Upper lobe of left lung (tissue), 6 donors: ENCODE measurements around the gene OSER1. TPM values are rescaled to one million over a fixed set of nuclear protein-coding genes. Genes with fewer than 3 reads are reported as not detected.

Experiments
- ATAC-seq, 2 donors: fragments of 200-7000 bp; cut with Tn5 transposase; one replicate each; pipeline ENCODE4 v1.9.1; 2022; ENCODE audit warnings: mild to moderate bottlenecking in 2 of 2, moderate library complexity in 2 of 2; ENCODE audit not compliant: low FRiP score in 2 of 2
- DNase-seq, 2 donors: peaks; one replicate each; pipeline ENCODE4 v3.0.0-alpha.2; 2019 to 2020
- H3K27ac ChIP-seq, 4 donors: fragments of 200-600 bp; sonication (generic); one replicate each; pipeline ENCODE4 v1.5.1; 2016 to 2019
- H3K27me3 ChIP-seq, 4 donors: fragments of 200-600 bp; sonication (generic); one replicate each; pipeline ENCODE4 v1.5.1; 2017 to 2019
- H3K36me3 ChIP-seq, 4 donors: fragments of 200-600 bp; sonication (generic); one replicate each; pipeline ENCODE4 v1.5.1; 2016 to 2019
- H3K4me1 ChIP-seq, 4 donors: fragments of 200-600 bp; sonication (generic); one replicate each; pipeline ENCODE4 v1.5.1; 2018 to 2019
- H3K4me3 ChIP-seq, 4 donors: fragments of 200-600 bp; sonication (generic); one replicate each; pipeline ENCODE4 v1.5.1; 2017 to 2019; ENCODE audit warnings: mild to moderate bottlenecking in 2 of 4, moderate library complexity in 1 of 4
- H3K9me3 ChIP-seq, 4 donors: fragments of 200-600 bp; sonication (generic); one replicate each; pipeline ENCODE4 v1.5.1; 2018 to 2019
- CTCF ChIP-seq, 6 experiments: fragments of 450-650 bp in 4 of 6; fragments of 200-600 bp in 2 of 6; sonication (generic) in 2 of 6; IDR thresholded peaks; one replicate each; pipeline ENCODE4 v1.5.1; 2016 to 2019; ENCODE audit warnings: antibody characterized with exemption in 6 of 6
- EP300 ChIP-seq, 4 donors: sonication (generic); formaldehyde crosslinking; IDR thresholded peaks; one replicate each; pipeline ENCODE4 v1.5.1; 2017; ENCODE audit warnings: antibody characterized with exemption in 4 of 4, control low read depth in 2 of 4
- POLR2A ChIP-seq, 4 donors: fragments of 450-650 bp; IDR thresholded peaks; one replicate each; pipeline ENCODE4 v1.5.1; 2016 to 2017; ENCODE audit warnings: antibody characterized with exemption in 4 of 4, mild to moderate bottlenecking in 2 of 4
- POLR2AphosphoS5 ChIP-seq, 2 donors: sonication (generic); formaldehyde crosslinking; IDR thresholded peaks; one replicate each; pipeline ENCODE4 v1.5.1; 2017; ENCODE audit warnings: antibody characterized with exemption in 2 of 2
- whole genome bisulfite sequencing, 2 donors: methylation state at CpG; one replicate each; pipeline ENCODE4 v1.1.5; 2017 to 2018; 5-methylcytosine and 5-hydroxymethylcytosine counted together
- total RNA-seq, 6 donors: library from RNA; depleted of rRNA in 4 of 6; stranded (reverse); fragments of >200 nt in 4 of 6; gene quantifications; one replicate each; pipeline versions ENCODE4 v1.1.0 to v1.2.1, GENCODE V29; 2016 to 2021
- donor health status: DM: no; HTN: no; CAD: no; lungs with moderate emphysema.
- donor health status: DM: no; HTN: yes; CAD: no; lungs with severe emphysema.

OSER1 gene
- total RNA-seq, 6 donors from 2014 or later = 18.8 to 38.3 (median 30.8) TPM

- Histone ChIP-seq H3K27ac (no peak overlapping the region), H3K4me3 (no peak overlapping the region), H3K27me3 (peaks cover 0 to 10% (median 4%) of the 10 kb centered on the region in 4 donors), H3K9me3 (no peaks in the 10 kb centered on the region), H3K36me3 (no peaks in the 10 kb centered on the region), H3K4me1 (peaks cover 4 to 15% (median 8%) of the 10 kb centered on the region in 4 donors)
- ATAC-seq (no peak), DNase-seq (no peak)
- WGBS, 2 donors = 51 to 52% methylated on average over 9 to 12 of the region's 13 CpGs
- no peak for TF ChIP-seq POLR2A (IDR thresholded peaks at IDR 0.05)
- no peak for TF ChIP-seq EP300 (IDR thresholded peaks at IDR 0.05)
- no peak for TF ChIP-seq CTCF (IDR thresholded peaks at IDR 0.05)
- no peak for TF ChIP-seq POLR2AphosphoS5 (IDR thresholded peaks at IDR 0.05)
These were observed 28.3 kb downstream of the OSER1 start for GRCh38 chr20:44182135-44182765.

- ATAC-seq = no peak
- H3K27ac ChIP-seq = no peak overlapping the region
- no peak overlapping the region for H3K4me3 ChIP-seq
- 47 to 60% methylated on average over 11 of the region's 11 CpGs for WGBS, 2 donors
- peaks cover 0 to 5% (median 1%) of the 10 kb centered on the region in 4 donors for H3K27me3 ChIP-seq
- DNase-seq = no peak
- no peaks in the 10 kb centered on the region for H3K9me3 ChIP-seq
- no peaks in the 10 kb centered on the region for H3K36me3 ChIP-seq
- no peak for TF ChIP-seq POLR2AphosphoS5 (IDR thresholded peaks at IDR 0.05)
- no peak for TF ChIP-seq CTCF (IDR thresholded peaks at IDR 0.05)
- no peak for TF ChIP-seq POLR2A (IDR thresholded peaks at IDR 0.05)
- no peak for TF ChIP-seq EP300 (IDR thresholded peaks at IDR 0.05)
- H3K4me1 ChIP-seq = peaks cover 0 to 9% (median 3%) of the 10 kb centered on the region in 4 donors
These were observed 29.0 kb downstream of the OSER1 start for GRCh38 chr20:44181611-44182010.

- TF ChIP-seq EP300 (IDR thresholded peaks at IDR 0.05) (no peak), CTCF (IDR thresholded peaks at IDR 0.05) (no peak), POLR2AphosphoS5 (IDR thresholded peaks at IDR 0.05) (no peak), POLR2A (IDR thresholded peaks at IDR 0.05) (no peak)
- Histone ChIP-seq H3K27me3 (no peaks in the 10 kb centered on the region), H3K4me1 (peaks cover 0 to 7% (median 2%) of the 10 kb centered on the region in 4 donors), H3K27ac (no peak overlapping the region), H3K4me3 (no peak overlapping the region), H3K36me3 (no peaks in the 10 kb centered on the region), H3K9me3 (no peaks in the 10 kb centered on the region)
- DNase-seq (no peak), ATAC-seq (no peak)
- 19 to 22% methylated on average over 9 of the region's 9 CpGs for WGBS, 2 donors
These were observed 29.8 kb downstream of the OSER1 start for GRCh38 chr20:44180814-44181213.

GRCh38 chr20:44176833-44177534 lies 33.6 kb downstream of the OSER1 start:
- WGBS, 2 donors = 51 to 52% methylated on average over 12 to 14 of the region's 14 CpGs
- peaks cover 0 to 7% (median 2%) of the 10 kb centered on the region in 4 donors for H3K4me1 ChIP-seq
- ATAC-seq (peak in 1 of 2 donors; percentile 79), DNase-seq (peak in 1 of 2 donors; percentile 31)
- H3K27me3 ChIP-seq = no peaks in the 10 kb centered on the region
- no peak overlapping the region for H3K4me3 ChIP-seq
- TF ChIP-seq CTCF (IDR thresholded peaks at IDR 0.05) (no peak), EP300 (IDR thresholded peaks at IDR 0.05) (no peak), POLR2AphosphoS5 (IDR thresholded peaks at IDR 0.05) (no peak), POLR2A (IDR thresholded peaks at IDR 0.05) (no peak)
- no peaks in the 10 kb centered on the region for H3K36me3 ChIP-seq
- H3K9me3 ChIP-seq = no peaks in the 10 kb centered on the region
- H3K27ac ChIP-seq = peak overlapping the region in 1 of 4 donors; percentile 26
